Measurements from ENCODE around the gene XRCC5.
A peak's percentile ranks its signal among the peaks of the same experiment; 100 is the strongest.
"Not testable (repeated sequence)": the region's sequence is repeated elsewhere in the genome, so short reads cannot be mapped to it uniquely, and the experiment has no call there.

XRCC5 gene

GRCh38 chr2:216108967-216109921, at the start of gene XRCC5:
TSS of gene XRCC5 (plus strand) at chr2:216109348. CDS start at chr2:216109437, 89 bp downstream.
- peak; percentile 93 for DNase-seq

- no peak for DNase-seq
Measured at GRCh38 chr2:216064014-216064630, 45.0 kb upstream of the XRCC5 start.

- DNase-seq, result no peak
Measured at GRCh38 chr2:216064665-216065064, 44.5 kb upstream of the XRCC5 start.

- DNase-seq, result no peak
Measured at GRCh38 chr2:216066230-216066629, 42.9 kb upstream of the XRCC5 start.

GRCh38 chr2:216069028-216069427, 40.1 kb upstream of the XRCC5 start:
- DNase-seq, result no peak

GRCh38 chr2:216070195-216070594, 39.0 kb upstream of the XRCC5 start:
- DNase-seq, result no peak

- no peak for DNase-seq
Measured at GRCh38 chr2:216071111-216071851, 37.9 kb upstream of the XRCC5 start.

- no peak for DNase-seq
Measured at GRCh38 chr2:216072473-216072872, 36.7 kb upstream of the XRCC5 start.

GRCh38 chr2:216073773-216074172, 35.4 kb upstream of the XRCC5 start:
- DNase-seq, result no peak

- DNase-seq, result no peak
Measured at GRCh38 chr2:216074380-216074779, 34.8 kb upstream of the XRCC5 start.

GRCh38 chr2:216074794-216075193, 34.4 kb upstream of the XRCC5 start:
- DNase-seq, result no peak

GRCh38 chr2:216075510-216076485, 33.4 kb upstream of the XRCC5 start:
- DNase-seq, result no peak

GRCh38 chr2:216078776-216079175, 30.4 kb upstream of the XRCC5 start:
- no peak for DNase-seq

- DNase-seq, result not testable (repeated sequence)
Measured at GRCh38 chr2:216080048-216080447, 29.1 kb upstream of the XRCC5 start.

- no peak for DNase-seq
Measured at GRCh38 chr2:216081012-216081411, 28.1 kb upstream of the XRCC5 start.

GRCh38 chr2:216081487-216082116, 27.5 kb upstream of the XRCC5 start, which contains the start of the genes PECR and TMEM169:
TSS of gene PECR (minus strand) at chr2:216081809. CDS start at chr2:216081741, 68 bp downstream.
TSS of gene TMEM169 (plus strand) at chr2:216081919. CDS start at chr2:216095964, 14,045 bp downstream.
- peak; percentile 46 for DNase-seq

GRCh38 chr2:216082117-216082711, 26.9 kb upstream of the XRCC5 start:
- DNase-seq, result no peak

GRCh38 chr2:216082805-216083204, 26.3 kb upstream of the XRCC5 start:
- no peak for DNase-seq

- DNase-seq, result no peak
Measured at GRCh38 chr2:216083464-216084281, 25.5 kb upstream of the XRCC5 start.

- DNase-seq, result no peak
Measured at GRCh38 chr2:216084547-216084946, 24.6 kb upstream of the XRCC5 start.
